Islet of Langerhans (tissue), 1 donor: ENCODE data around the gene PRKRA.
"Not testable (repeated sequence)": the region's sequence is repeated elsewhere in the genome, so short reads cannot be mapped to it uniquely, and the experiment has no call there.

Source experiments
- FAIRE-seq: peaks from one replicate; lab custom pipeline; 2011; peaks lifted over from hg19 to GRCh38; lab: Jason Lieb, UNC

PRKRA gene

DNA sequence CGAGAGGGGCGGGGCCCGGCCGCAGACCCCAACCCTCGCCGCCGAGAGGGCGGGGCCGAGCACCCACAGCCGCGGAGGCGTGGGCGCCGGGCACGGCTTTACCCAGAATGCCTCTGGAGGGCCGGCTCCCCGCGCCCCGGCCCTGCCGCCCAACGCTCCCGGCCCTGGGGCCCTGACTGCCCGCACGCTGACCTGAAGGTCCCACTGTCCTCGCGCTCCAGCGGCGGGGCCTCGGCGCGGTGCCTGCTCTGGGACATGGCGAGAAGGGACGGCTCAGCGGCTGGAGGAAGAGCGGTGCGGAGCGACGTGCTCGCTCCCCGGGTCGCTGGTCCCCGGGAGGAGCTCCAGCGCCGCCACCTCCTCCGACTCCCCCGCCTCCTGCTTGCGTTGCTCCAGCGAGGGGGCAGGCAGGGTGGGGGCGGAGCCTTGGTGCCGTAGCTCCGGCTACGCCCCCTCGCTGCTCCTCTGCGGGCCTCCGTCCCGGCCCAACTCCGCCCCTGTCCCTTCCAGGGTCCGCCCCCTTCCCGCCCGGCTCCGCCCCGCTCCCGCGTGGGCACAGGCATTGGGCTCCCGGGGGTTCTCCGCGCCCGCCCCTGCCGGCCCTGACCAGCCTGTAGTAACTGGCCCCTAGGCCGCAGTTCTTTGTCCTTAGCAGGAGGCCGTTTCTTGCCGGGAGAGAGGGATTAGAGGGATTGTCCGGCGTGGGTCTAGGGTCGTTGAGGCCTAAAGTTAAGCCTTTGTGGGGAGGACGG, at the start of gene PRKRA, which contains the start of gene PJVK:
TSS of gene PRKRA (minus strand) at position 402 of the 752 bp plus-strand sequence. CDS start at position 257, 145 bp downstream.
TSS of gene PJVK (plus strand) at position 605 of the 752 bp plus-strand sequence. CDS start 2,032 bp downstream, outside the sequence.
- FAIRE-seq = no peak

- FAIRE-seq = no peak
Observed at GRCh38 chr2:178499640-178500039, 48.7 kb upstream of the PRKRA start.

DNA sequence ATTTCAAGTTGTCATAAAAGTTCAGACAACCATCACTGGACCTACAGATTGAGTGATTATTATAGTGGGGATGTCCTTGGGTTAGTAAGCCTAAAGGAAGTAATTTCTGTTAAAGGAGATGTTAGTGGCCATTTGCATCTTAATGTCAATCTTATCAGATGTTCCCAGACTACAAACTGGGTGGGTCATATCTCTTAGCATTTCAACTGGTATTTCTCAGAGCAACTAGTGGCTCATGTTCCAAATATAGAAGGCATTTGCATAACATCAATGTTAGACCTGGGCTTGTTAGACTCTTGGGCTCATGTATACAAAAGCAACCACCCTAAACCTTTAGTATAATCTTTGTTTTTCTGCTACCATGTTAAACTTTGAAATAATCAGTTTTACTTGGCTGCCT, 47.2 kb upstream of the PRKRA start:
- no peak for FAIRE-seq

DNA sequence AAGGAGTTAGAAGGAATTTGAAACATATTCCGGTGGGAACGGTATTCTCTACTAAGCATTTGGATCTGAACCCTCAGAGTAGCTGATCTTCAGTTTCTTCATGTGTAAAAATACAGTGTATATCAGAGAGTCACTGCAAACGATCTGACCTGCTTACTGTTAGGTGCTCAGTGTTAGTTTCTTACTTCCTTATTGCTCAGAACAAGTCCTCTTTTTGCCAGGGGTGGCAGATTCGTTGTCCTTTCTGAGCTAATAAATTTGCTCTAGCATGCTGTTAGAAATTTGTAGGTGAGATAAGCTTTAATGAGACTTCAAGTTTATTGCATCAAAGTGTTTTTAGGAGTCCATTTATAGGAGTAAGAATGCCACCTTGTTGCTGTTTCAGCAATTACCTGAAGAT, 45.1 kb upstream of the PRKRA start:
- no peak for FAIRE-seq

DNA sequence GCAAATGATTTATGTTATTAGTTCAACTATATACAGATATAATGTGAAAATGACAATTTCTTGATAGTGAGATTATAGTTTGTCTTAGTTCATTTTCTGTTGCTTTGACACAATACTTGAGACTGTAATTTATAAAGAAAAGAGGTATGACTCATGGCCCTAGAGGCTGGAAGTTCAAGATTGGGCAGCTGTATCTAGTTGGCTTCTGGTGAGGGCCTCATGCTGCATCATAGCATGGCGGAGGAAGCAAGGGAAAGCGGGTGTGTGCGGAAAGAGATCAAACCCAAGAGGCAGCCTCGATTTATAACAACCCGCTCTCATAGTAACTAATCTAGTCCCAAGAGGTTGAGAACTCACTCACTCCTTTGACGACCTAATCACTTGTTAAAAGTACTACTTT, 40.6 kb upstream of the PRKRA start:
- no peak for FAIRE-seq

DNA sequence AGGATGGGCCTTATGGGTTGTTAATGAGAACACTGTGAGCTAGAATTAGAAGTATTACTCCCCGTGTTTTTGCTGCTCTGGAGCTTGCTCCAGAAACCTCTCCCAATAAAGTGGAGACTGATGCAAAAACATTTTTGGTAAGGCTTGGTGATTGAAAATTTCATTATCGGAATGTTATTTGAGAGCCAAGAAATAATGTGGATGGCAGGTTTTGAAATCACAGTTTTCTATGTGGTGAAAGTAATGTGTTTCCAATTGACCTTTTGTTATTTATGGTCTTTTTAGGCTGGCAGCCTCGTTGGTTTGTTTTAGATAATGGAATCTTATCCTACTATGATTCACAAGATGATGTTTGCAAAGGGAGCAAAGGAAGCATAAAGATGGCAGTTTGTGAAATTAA, 34.4 kb upstream of the PRKRA start:
- no peak for FAIRE-seq

DNA sequence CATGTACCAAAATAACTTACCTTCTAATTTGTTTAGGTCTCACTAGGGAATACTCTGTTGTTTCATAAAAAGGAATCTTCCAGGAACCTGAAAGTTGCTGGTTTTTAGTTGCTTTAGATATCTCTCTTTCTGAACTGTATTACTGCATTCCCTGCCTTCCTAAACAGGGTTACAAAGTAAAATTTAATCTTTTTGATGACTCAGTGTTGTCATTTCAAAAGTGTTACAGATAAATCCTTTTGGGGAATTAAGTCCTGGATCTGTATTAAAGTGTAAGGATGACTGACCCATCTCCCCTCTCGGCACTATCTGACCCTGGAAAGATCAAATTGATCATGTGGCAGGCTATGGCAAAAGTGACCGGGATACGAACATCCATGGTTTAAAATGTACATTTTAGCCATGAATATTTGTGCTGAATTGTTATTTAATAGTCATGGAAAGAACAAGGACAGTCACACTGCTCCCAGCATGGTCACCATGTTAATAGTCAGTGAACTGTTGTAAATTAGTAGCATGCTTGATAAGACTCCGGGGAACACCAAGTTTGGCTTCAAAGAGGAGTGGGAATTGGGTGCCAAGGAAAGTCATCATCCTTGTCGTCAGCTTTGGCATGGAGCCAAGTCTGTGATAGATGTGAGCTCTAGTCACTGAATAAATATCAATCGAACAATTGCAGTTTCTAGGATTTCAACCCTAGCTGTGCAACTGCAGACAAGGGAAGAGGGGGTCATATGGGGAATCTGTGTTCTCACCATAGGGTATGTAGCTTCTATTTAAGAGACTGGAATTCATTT, 33.5 kb upstream of the PRKRA start:
- no peak for FAIRE-seq

- FAIRE-seq = peak; percentile 79
Observed at GRCh38 chr2:178482437-178482836, 31.5 kb upstream of the PRKRA start.

DNA sequence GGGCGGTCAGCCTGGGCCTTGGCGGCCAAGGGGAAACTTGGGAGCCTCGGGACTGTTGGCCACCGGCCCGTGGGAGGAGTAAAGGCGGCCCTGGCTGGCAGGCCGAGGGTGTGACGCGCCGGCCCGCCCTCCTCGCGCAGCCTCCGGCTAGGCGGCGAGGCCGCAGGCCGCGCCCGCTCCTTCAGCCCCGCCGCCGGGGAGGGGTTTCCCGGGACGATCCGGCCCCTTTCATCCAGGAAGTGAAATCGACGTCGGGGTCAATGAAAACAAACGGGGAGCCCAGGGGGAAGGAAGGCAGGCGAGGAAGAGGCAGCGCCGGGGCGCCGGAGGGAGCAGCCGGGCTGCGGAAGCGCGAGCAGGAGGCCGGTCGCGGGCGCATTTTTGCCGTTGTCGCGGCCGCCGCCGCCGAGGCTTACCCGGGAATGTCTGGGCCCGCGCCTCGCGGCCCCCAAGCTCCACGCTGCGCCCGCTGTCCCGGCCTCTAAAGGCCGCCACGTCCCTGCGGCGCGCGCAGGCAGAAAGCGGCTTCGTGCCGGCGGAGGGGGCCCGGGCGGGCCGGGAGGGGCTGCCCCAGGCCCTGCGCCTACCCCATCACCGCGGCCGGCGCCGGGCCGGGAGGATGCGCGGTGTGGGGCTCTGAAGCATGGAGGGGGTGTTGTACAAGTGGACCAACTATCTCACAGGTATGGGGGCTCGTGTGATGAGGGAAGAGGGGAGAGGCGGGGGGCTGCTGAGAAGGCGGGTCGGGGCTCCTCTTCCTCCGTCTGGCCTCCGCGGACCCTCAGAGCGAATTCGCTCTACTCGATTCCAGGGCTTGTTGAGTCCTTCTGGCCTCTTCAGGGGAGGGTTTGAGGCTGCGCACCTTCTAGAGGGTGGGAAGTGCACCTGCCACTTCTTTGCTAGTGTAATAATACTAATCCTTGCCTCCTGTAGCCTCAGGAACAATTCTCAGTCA, 29.5 kb upstream of the PRKRA start, which contains the start of gene PLEKHA3:
TSS of gene PLEKHA3 (plus strand) at position 231 of the 955 bp plus-strand sequence. CDS start at position 644, 413 bp downstream.
- FAIRE-seq = no peak

GRCh38 chr2:178479758-178480226, 28.8 kb upstream of the PRKRA start:
- no peak for FAIRE-seq

- peak; percentile 27 for FAIRE-seq
Observed at GRCh38 chr2:178479275-178479616, 28.3 kb upstream of the PRKRA start.

- FAIRE-seq = no peak
Observed at GRCh38 chr2:178478439-178479274, 27.7 kb upstream of the PRKRA start, which contains the start of gene FKBP7. FKBP7 (minus strand) TSS chr2:178478600; CDS start chr2:178478499, 101 bp downstream.

GRCh38 chr2:178478130-178478438, 27.1 kb upstream of the PRKRA start:
- FAIRE-seq = no peak

- no peak for FAIRE-seq
Observed at GRCh38 chr2:178477443-178478129, 26.6 kb upstream of the PRKRA start.

GRCh38 chr2:178476477-178476876, 25.5 kb upstream of the PRKRA start:
- FAIRE-seq = no peak

GRCh38 chr2:178474560-178474959, 23.6 kb upstream of the PRKRA start:
- FAIRE-seq = no peak

DNA sequence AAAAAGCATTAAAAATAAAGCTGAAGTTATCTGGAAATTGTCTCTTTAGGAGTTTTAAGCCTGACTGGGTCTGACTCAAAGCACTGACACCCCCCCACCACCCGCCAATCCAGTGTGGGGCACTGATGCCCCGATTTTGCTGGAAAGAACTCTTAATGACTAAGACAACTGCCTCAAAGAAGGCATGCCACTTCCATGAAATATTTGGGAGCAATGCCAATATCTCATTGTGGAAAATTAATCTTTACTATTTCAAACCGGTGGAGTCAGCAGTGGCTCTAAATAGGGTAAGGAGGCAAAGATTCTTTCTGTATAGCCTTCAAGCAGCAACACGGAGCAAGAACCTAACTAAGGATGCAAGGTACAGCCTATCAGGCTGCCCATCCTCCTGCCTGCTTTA, 23.0 kb upstream of the PRKRA start:
- FAIRE-seq = no peak

DNA sequence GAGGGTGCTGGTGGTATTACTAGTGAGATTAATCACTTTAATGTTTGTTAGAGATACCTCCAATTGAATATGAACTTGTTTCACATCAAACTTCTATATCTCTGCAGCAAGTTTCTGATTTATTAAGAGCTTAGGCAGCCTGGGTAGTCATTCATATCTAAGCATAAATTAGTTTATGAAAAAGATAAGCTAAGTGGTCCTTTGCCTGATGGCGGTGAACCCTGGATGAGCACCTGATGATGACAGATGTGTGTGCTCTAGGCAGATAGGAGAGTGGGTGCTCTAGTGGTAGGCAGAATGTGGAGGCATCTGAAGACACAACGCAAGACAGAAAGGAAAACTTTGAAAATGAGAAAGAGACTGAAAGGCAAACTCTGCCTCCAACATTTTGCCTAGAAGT, 22.4 kb upstream of the PRKRA start:
- no peak for FAIRE-seq

GRCh38 chr2:178471313-178471712, 20.3 kb upstream of the PRKRA start:
- not testable (repeated sequence) for FAIRE-seq

GRCh38 chr2:178469219-178469849, 18.4 kb upstream of the PRKRA start:
- no peak for FAIRE-seq
